ENCODE results near the gene CISH.

The CISH gene

GRCh38 chr3:50599115-50599715, 12.4 kb downstream of the CISH start:
- no peak for DNase-seq (ENCODE audit: low read depth, low spot score)

DNA sequence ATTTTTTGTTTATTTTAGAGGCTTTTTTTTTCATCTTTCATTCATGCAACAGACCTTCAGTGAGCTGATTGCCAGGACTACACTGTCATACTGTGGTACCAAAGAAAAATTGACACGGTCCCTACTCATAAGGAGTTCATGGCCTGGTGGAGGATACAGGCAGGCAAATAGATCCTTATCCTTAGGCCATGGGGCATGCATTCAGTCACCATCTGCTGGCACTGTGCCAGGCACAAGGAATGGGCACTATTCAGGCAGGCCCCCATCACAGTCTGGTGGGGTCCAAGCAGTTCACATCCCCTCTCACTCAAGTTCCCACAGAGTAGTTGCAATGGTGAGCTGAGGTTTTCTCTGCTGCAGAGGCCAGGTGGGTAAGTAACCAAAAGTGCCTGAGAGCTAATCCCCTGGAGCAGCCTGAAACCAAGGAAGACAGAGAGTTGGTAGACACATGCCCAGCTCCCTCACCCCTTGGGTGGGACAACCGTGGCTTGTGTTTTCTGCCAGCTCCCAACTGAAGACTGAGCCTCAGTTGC, 17.3 kb downstream of the CISH start:
- DNase-seq (ENCODE audit: low read depth, low spot score): no peak

DNA sequence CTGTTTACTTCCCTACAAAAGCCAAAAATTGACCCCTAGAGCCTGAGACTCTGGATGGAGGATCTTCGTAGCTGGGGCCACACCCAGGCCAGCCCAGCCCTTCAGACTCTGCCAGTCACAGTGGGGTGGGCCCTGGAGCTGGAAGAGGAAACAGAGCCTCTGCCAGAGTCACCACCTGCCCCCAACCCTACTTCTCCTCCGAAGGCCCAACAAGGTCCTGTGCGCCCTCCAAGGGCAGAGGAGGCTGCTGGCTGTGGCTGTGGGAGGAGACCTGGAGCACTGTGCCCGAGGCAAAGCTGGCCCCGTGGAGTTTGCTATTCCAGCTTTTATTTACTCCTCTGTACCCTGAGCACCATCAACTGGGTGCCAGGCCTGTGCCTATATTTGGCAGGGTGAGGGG, 19.0 kb downstream of the CISH start:
- no peak for DNase-seq (ENCODE audit: low read depth, low spot score)

DNA sequence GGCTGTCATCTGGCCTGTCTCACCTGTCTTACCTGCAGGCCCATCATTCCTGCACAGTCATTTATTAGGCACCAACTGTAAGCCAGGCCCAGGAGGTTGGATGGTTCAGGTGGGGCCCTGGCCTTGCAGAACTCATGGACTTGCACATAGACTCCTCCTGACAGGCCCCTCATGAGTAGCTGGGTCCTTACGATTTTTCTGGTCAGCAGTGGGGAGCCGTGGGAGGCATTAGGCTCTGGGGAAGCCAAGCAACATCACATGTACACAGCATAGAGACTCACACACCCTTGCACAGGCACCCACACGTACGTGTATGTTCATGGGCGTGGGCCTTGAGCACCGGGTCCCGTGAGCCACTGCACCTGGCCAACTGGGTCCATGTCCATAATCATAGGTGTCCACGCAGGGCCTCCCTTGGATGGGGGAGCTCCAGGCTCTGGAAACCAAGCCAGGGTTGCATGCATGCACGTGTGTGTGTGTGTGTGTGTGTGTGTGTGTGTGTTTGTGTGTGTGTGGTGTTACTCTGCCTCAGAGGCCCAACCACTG, 20.3 kb downstream of the CISH start:
- DNase-seq (ENCODE audit: low read depth, low spot score): no peak

DNA sequence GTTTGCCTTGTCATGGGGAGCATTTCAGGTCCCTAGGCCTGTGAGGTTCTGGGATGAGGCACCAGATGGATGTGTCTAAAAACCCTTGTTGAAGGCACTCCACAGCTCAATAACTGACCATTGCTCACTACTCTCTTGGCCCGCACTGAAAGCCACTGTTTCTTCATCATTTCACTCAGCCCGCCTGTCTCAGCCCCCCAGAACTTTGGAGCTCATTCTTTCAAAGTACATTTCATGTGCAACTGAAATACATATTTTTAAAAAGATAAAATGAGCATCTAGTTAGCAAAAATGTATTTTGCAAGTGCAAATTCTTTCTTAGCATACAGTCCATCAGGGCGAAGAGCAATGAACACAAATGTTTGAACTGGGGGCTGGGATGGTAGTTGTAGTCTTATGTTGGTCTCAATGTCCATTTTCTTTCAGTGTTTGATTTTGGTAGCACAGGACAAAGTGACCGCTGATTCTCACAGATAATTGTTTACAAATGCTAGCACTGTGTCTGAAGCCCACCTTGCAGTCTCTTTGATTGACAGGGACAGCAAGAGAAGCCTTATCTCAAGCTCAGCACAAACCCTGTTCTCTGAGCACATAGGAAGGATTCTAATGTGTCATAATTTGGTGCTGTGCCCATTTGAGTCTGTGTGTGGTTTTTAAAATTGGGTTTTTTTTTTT, 22.7 kb downstream of the CISH start:
- DNase-seq (ENCODE audit: low read depth, low spot score): no peak

DNA sequence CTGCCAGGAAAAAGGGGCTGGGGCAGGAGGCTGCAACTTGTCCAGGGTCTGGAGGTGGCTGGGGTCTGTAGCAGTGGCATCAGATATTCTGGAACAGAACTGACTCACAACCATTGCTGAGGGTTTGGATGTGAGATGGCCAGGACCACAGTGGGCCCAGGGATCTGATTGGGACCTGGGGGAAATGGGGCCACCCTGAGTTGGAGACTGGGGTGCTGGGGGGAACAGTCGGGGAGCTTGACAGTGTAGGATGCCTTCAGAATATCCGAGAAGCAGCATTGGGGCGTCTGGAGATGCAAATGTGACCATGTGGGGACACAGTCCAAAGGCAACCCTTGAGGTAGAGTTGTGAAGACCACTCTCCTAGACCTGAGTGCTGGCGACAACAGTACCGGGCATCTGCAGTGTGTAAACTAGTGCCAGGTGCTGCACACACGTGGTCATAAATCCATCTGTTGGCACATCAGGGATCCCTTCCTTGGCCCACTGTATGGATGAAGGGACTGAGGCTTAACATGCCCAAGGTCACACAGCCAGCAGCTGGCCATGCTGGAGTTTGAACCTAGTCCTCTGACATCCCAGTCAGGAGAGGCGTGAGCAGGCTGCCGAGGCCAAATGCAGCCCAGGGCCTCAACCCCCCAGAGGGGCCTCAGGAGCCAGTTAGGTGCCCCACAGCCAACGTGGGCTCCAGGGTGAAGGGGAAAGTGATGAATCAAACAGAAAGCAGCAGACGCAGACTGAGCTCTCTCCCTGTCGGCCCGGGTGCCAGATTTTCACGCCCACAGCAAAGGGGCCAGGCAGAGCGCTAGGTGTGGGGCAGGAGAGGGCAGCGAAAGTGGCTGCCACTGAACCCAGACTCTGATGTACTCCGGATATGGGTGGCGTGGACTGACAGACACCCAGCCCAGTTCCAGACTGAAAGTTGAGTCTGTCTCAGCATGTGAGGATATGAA, 23.5 kb downstream of the CISH start:
- no peak for DNase-seq (ENCODE audit: low read depth, low spot score)

- DNase-seq (ENCODE audit: low read depth, low spot score): peak; percentile 34
These were observed 24.2 kb downstream of the CISH start for GRCh38 chr3:50587373-50587772.

GRCh38 chr3:50586763-50587070, 24.9 kb downstream of the CISH start:
- DNase-seq (ENCODE audit: low read depth, low spot score): no peak

GRCh38 chr3:50585919-50586762, 25.4 kb downstream of the CISH start:
- DNase-seq (ENCODE audit: low read depth, low spot score): no peak

DNA sequence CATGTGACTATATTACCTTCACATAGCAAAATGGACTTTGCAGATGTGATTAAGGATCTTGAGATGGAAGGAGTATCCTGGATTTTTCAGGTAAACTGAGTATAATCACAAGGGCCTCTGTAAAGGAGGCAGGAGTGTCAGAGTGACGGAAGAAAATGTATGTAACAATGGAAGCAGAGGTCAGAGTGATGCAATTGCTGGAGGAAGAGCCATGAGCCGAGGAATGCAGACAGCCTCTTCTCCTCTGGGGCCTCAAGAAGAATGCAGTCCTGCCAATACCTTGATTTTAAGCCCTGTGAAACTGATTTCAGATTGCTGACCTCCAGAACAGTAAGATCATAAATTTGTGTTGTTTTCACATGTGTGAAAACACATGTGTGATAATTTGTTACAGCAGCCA, 27.2 kb downstream of the CISH start:
- DNase-seq (ENCODE audit: low read depth, low spot score): no peak

- no peak for DNase-seq (ENCODE audit: low read depth, low spot score)
These were observed 27.7 kb downstream of the CISH start for GRCh38 chr3:50583897-50584296.

- no peak for DNase-seq (ENCODE audit: low read depth, low spot score)
These were observed 29.5 kb downstream of the CISH start for GRCh38 chr3:50582083-50582482.

DNA sequence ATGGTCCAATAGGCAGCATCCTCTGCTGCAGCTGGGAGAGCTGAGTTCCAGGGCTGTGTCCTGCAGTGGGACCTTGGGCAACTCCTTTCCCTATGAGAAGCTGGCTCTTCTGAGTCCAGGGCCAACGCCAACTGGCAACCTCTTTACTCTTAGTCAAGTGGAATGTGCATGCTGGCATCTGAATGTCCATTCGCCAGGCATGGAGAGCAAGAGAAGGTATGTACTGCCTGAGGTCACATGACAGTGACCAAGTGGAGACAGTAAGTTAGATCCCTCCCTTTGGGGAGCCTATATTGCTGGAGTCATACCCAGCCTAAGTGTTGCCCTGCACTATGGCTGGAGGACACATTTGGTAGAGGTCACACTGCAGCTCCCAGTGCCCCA, 30.1 kb downstream of the CISH start:
- no peak for DNase-seq (ENCODE audit: low read depth, low spot score)

DNA sequence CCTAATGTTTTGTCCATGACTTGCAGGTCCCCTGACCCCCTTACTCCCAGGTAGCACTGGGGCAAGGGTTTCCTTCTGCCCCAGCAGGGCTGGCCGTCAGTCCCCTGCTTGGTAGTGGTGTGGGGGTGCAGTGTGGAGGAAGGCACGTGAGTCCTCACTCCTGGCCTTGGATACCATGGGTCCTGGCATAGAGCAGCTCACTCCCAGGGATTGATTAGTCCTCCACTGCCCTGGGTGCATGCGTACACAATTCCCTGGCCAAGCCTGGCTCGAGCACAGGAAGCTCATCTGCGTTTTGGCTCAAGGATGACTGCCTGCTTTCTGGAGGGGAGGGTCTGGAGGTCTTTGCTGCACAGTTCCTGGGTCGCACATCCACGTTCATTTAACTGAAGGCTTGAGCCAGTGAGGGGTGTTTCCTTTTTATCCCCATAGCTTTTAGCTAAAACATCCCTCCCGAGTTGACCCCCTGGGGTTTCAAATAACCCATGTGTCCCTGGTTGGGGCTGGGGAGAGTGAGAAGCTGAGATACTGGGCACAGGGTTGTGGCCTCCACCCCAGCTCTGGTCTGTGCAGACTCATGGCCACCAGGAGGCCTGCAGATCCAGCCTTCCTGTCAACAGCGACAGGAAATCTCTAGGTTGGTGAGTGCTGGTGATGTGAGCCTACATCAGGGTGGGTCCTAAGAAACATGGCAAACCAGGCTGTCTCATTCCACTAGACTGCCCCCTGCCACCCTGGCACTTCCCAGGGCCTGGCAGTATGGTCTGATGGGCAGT, 30.7 kb downstream of the CISH start:
- DNase-seq (ENCODE audit: low read depth, low spot score): no peak

GRCh38 chr3:50577348-50577747, 34.2 kb downstream of the CISH start:
- DNase-seq (ENCODE audit: low read depth, low spot score): no peak

DNA sequence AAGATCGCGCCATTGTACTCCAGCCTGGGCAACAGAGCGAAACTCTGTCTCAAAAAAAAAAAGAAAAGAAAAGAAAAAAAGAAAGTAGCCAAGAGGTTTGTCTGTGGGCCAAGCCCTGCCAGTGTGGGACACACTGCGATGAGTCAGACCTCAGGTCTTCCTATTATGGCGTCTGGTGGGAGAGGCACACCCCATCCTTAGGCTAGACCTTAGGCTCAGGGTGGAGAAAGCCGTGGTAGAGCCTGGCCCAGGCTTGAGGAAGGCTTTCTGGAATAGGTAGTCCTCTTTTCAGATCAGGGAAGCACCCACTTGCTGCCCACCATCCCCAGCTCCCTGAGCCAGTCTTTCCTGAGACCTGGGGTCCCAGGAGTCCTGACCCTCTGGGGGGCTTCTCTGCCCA, 36.2 kb downstream of the CISH start:
- peak; percentile 33 for DNase-seq (ENCODE audit: low read depth, low spot score)

- no peak for DNase-seq (ENCODE audit: low read depth, low spot score)
These were observed 37.1 kb downstream of the CISH start for GRCh38 chr3:50574444-50574831.

DNA sequence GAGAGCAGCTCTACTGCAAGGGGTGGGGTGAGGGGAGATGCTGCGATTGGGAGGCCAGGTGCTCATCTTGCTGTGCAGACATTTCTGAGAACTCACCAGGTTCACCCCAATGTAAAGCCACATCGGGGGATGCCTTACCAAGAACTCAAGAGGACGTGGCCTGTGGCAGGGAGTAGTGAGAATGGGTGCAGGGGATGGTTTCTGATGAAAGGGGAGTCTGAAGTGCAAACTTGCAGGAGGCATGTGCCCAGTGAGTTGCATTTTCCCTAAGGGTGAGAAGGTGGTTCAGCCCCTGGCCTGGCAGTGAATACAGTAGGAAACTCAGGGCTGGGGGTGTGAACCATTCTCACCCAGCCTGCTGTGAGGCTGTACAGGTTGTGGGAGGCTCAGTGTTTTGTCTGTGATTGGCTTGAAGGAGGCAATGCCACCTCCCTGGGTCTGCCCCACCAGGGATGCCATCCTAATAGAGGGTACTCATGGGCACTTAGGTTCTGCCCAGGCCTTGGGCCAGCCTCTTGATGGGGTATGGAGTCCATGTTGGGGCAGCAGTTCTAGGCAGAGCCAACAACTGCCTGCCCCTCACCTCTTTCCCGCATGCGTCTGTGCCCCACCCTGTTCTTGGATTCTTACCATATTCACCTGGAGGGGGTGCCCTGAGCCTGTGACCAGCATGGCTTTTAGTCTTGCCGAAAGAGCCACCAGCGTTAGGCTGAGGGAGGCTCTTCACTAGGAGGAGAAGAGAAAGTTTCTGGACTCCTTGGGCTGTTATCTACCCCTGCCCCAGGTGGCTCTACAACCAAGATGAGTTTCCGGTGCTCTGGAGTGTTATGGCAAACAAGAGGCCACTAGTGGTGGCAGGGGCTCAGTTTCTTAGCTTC, 37.8 kb downstream of the CISH start:
- DNase-seq (ENCODE audit: low read depth, low spot score): no peak

- DNase-seq (ENCODE audit: low read depth, low spot score): no peak
These were observed 38.7 kb downstream of the CISH start for GRCh38 chr3:50572801-50573371.

All from astrocyte of the hippocampus (primary cell).